Activated CD4-positive, alpha-beta T cell treated with anti-CD3 and anti-CD28 coated beads for 48 hours (primary cell): ENCODE measurements around the gene ABHD6.
A peak's percentile ranks its signal among the peaks of the same experiment; 100 is the strongest.
"Not testable (repeated sequence)": the region's sequence is repeated elsewhere in the genome, so short reads cannot be mapped to it uniquely, and the experiment has no call there.

ENCODE experiments used
- DNase-seq: peaks from one replicate; pipeline ENCODE4 v3.0.0-alpha.2; 2020

The ABHD6 gene

DNA sequence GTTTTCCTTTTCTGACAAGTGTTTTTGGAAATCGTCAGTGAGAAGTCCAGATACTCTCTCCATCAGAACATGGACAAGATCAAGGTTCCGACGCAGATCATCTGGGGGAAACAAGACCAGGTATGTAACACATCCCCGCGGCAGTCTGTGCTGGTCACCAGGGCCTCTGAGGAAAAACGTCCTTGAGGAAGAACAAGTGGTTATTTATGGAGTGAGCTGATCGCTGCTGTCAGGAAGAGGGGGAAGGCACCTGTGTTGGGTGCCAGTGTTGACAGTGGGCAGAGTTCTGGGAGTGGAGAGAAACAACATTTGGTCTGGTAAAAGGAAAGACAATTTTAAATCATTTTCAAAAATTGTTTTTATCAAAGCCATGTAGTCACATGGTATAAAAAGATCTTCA is 47.7 kb downstream of the ABHD6 start:
- no peak for DNase-seq

DNA sequence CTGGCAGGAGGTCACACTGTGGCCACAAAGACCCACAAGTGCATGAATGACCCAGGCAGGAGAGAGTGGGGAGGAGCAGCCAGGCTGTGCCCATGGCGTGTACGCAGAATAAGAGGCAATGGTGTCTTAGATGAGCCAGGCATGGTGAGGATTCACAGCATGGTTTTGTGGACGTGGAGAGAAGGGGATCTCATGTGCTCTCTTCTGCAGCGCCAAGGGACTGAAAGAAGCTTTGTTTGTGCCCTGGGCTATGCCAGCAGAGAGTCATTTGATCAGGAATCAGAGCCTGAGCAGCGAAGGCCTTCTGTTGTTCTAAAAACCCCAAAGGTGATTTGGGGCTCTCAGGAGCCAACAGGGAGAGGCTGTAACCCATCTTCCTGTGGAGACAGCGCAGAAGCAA is 49.8 kb downstream of the ABHD6 start:
- no peak for DNase-seq

DNA sequence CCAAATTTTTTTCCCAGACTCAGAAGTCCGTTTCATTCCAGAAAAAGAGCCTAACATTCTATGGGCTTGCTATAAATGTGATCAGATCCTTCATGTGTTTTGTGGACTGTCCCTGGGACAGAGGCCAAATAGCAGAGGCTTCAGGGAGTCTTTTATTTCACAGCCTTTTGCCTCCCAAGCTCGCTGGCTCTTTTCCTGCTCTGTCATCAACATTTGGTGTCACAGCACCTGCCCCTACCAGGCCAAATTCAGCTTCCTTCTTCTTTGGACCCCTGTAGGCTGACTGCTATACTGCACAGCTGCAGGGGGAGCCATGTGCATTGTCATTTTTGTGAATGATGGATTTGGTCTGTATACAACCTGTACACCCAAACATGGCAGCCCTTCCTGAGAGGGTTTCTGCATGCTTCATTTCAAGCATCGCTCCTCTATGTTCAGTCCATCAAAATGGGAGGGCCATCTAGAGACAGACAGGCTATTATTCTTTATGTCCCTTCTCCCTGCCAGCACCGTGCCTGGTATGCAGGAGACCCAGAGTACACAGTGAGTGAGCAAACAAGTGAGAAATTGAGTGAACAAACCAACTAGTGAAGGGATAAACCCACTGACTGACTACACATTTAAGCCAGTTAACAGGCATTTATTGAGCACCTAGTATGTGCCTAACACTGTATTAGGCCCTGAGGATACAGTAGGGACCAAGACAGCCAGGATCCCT is 50.6 kb downstream of the ABHD6 start:
- no peak for DNase-seq

DNA sequence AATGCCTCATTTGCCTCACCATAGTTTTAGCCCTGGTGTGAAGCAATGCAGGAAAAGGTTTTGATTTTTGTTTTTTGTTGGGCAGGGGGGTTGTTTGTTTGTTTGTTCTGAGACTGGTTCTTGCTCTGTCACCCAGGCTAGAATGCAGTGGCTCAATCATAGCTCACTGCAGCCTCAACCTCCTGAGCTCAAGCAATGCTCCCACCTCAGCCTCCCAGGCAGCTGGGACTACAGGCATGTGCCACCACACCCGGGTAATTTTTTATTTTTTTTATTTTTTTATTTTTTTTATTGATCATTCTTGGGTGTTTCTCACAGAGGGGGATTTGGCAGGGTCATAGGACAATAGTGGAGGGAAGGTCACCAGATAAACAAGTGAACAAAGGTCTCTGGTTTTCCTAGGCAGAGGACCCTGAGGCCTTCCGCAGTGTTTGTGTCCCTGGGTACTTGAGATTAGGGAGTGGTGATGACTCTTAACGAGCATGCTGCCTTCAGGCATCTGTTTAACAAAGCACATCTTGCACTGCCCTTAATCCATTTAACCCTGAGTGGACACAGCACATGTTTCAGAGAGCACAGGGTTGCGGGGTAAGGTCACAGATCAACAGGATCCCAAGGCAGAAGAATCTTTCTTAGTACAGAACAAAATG is 51.5 kb downstream of the ABHD6 start:
- DNase-seq = not testable (repeated sequence)

DNA sequence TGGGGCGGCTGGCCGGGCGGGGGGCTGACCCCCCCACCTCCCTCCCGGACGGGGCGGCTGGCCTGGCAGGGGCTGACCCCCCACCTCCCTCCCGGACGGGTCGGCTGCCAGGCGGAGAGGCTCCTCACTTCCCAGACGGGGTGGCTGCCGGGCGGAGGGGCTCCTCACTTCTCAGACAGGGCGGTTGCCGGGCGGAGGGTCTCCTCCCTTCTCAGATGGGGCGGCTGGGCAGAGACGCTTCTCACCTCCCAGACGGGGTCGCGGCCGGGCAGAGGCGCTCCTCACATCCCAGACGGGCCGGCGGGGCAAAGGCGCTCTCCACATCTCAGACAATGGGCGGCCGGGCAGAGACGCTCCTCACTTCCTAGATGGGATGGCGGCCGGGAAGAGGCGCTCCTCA is 52.9 kb downstream of the ABHD6 start:
- not testable (repeated sequence) for DNase-seq

DNA sequence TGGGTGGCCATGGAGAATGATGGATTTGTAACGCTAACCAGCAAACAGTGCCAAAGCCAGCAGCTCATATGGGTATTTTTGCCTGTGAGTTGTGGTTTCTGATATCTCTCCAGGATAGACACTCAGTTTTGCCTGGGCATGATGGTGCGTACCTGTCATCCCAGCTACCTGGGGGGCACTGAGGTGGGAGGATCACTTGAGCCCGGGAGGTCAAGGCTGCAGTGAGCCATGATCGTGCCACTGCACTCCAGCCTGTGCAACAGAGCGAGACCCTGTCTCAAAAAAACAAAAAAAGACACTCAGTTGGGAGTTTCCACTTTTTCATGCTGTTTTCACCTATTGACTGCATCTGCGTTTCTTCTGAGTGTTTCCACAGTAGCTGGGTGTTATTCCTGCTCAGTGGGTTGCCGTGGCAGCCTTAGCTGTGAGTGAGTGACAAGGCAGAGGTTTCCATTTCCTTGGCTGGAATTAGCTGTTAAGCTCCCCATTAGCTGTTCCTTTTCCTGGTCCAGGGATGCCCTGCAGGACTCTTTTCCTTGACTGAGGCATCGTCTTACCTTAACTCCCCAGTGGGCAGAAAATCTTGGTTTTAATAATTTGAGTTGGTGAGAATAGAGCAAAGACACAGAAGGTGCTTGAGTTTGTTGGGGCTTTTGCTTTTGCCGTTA is 54.2 kb downstream of the ABHD6 start:
- no peak for DNase-seq

DNA sequence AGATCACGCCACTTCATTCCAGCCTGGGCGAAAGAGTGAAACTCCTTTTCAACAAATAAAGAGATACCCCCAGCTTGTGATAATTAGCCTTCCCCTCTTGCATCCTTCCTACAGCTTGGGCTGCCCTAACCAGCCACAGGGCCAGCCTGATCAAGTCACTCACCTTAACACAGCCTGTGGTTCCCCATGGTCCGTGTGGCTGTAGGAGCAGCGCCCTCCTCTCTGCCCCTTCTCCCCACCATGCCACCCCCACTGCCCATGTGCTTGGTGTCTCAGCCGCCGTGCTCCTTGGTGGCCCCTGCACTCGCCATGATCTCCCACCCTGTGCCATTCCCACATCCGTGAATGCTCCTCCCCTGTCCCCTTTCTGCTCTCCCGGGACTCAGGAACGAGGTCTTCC is 55.3 kb downstream of the ABHD6 start:
- no peak for DNase-seq

DNA sequence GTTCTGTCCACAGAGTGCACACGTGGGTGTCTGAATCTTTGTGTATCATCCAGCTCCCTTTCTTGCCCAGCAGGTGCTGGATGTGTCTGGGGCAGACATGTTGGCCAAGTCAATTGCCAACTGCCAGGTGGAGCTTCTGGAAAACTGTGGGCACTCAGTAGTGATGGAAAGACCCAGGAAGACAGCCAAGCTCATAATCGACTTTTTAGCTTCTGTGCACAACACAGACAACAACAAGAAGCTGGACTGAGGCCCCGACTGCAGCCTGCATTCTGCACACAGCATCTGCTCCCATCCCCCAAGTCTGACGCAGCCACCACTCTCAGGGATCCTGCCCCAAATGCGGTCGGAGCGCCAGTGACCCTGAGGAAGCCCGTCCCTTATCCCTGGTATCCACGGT is 55.9 kb downstream of the ABHD6 start:
- DNase-seq = no peak

DNA sequence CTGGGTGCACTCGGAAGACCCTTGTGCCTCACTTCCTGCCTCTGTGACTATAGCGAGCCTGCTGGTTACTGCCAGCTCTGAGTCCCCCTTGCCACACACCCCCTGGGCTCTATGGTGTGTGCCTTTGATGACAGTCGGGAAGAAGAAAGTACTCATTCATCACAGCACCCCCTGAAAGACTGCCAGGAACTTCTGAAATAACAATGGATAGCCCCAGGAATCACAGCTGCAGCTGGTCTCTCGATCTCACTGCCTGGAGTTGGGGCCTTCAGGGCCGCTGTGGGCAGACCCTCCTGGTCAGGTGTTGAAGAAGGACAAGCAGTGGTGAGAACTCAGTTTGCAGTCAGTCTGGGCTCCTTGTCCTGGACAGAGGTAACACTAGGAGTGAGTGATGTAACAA is 58.7 kb downstream of the ABHD6 start:
- DNase-seq = no peak

DNA sequence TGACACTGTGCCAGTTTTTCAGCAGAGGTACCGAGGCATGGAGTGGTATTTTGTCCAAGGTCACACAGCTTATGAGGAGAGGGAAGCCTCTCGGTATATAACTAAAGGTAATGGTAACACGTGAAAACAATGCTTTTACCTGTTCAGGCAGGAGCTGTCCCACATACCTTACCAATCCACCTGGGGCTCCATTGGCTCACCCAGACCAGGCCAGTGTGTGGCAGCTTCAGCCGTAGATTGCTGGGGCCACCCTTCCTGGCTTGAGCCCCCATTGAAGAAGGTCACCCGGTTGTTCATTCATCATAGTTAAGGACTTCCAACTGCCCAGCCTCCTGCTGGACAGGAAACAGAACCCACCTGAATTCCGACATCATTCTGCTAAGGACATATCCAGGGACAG is 59.3 kb downstream of the ABHD6 start:
- no peak for DNase-seq

DNA sequence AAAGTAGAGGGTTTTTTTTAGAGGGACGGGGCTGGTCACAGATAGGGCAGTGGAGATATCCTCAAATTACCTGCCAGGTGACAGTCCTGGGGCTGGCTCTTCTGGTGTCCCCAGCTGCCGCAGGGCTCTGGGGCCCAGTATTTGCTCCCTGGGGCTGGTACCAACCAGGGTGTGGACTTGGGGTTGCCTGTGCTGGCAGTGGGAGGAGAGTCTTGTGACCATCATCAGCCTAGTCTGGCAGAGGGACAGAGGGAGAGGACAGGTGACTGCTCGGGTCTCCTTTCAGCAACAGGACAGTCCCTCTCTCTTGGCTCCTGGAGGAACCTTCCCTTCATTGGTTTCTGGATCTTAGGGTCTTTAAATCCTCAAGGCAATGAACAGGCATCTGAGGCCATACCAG is 60.6 kb downstream of the ABHD6 start:
- DNase-seq = no peak

DNA sequence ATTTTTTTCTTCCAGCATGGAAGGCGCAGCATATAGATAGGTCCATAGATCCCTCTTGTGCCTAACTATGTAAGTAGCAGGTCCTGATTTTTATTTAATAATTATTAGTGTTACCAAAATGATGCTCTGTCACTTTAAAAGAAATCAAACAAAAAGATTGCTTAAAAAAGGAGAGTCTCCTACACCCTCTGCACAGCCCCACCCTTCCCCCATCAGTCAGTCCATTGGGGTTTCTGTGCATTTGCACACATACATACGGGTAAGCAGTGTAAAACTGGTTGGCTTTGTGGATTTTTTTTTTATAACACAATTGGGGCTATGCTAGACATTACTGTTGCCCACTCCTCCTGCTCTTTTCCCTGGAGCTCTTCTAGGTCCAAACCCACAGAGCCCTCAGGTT is 61.5 kb downstream of the ABHD6 start:
- no peak for DNase-seq

DNA sequence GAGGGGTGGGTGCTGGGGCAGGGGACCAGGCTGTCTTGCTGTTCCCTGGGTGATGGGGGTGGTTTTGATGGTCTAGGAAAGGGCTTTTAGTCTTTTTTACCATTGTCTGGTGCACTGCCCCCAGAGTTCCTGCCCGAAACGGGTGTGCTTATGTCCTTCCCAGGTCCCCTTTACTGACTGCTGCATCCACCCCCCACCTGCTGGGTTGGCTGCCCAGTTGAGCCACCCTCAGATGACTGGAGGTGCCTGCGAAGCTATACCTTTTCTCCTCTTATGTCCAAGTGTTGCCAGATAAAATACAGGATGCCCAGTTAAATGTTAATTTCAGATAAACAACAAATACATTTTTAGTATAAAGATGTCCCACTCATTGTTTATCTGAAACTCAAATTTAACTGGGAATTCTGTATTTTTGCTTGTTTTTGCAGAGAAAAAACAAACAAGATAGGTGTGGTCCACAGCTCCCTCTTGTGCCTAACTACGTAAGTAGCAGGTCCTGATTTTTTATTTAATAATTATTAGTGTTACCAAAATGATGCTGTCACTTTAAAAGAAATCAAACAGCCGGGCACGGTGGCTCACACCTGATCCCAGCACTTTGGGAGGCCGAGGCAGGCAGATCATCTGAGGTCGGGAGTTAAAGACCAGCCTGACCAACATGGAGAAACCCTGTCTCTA is 62.4 kb downstream of the ABHD6 start:
- no peak for DNase-seq

DNA sequence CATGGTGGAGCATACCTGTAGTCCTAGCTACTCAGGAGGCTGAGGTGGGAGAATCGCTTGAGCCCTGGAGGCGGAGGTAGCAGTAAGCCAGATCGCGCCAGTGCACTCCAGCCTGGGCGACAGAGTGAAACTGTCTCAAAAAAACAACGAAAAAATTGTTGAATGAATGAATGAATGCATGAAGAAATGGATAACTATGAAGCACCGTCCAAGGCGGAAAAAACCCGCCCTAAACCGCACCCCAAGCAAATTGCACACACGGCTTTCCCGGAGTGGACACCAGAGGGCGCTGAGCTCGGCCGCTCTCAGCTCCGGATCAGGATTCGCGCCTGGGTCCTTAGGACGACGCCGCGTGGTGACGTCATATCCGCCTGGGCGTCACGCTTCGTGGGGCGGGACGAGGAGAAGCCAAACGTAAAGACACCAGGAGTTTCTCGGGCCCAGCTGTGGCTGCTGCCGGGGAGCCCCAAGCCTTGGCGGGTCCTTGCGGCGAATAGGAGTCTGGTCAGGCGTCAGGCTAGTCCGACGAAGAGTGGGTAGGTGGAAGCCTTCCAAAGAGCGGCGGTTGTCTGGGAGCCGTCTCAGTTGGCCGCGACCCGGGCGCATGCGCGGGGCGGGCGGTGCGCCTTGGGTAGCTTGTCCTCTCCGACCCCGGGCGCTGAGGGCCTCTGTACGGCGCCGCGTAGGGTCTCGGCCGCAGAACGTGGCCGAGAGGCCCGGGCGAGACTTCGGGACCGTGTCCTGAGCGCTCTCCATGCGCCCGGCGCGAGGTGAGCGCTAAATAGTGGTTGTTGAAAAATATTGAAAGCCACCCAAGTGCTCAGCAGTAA is 68.5 kb downstream of the ABHD6 start, which contains the start of the genes HTD2 and RPP14:
HTD2 (plus strand) TSS at position 639 of the 830 bp plus-strand sequence. CDS start 11,094 bp downstream, outside the sequence.
RPP14 (plus strand) TSS at position 364 of the 830 bp plus-strand sequence. CDS start 4,085 bp downstream, outside the sequence.
- peak; percentile 99 for DNase-seq

DNA sequence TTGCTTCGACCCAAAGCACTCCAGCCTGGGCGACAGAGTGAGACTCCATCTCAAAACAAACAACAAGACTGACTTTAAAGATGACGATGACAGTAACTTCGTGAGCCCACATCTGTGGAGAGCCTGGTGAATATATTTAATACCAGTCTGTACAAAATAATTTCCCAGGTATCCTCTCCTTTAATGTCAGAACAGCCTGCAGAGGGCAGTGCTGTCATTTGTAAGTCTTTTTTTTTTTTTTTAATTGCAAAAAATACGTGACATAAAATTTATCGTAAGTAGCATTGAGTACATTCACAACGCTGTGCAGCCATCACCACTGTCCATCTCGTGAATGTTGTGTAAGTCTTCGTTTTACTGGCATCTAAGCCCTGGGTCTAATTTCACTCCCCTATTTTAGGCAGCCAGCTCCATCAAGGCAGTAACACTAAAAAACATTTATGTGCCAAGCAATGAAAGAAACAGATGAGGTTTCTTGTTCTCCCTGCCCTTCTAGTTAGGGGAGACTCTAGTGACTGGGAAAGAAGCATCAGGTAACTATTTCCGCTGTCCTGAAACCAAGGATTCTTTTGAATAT is 70.1 kb downstream of the ABHD6 start:
- DNase-seq = peak; percentile 52

DNA sequence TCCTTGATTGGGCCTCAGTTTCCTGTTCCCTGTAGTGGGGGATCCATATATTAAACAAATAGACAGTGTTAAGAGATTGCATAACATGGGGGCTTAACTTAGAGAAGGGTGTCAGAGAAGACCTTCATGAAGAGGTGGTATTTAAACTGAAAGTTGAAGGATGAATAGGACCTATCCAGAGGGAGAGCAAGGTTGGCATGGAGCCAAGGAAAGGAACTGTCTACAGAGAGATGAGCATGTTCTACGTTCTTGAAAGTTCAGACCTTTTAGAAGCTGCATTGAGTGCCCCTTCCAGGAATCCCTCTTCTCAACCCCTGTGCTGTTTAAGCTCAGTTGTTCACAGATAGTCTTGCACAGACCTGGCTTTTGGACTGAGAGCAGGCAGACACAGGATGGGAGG is 71.1 kb downstream of the ABHD6 start:
- DNase-seq = no peak

DNA sequence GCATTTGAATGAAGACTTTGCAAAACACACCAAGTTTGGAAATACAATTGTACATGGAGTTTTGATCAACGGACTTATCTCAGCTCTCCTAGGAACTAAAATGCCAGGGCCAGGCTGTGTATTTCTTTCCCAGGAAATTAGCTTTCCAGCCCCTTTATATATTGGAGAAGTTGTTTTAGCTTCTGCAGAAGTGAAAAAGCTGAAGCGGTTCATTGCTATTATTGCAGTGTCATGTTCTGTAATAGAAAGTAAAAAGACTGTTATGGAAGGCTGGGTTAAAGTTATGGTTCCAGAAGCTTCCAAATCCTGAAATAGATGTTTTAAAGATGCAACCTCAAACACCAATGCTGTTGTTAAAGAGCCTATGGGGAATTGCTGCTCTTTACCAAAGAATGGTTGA is 80.2 kb downstream of the ABHD6 start:
- DNase-seq = no peak

DNA sequence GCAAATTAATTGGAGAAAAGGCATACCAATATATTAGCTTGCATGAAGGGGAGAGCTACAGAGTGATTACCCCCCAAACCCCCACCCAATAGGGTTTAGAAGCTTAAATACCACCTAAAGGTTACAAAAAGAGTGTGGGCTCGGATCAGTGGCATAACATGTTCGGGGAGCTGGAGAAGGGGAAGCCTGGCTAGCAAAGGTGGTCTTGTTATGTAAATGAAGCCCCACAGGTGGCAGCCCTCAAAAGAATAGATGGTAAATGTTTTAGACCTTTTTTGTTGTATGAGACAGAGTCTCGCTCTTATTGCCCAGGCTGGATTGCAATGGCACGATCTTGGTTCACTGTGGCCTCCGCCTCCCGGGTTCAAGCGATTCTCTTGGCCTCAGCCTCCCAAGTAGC is 84.2 kb downstream of the ABHD6 start:
- DNase-seq = no peak

DNA sequence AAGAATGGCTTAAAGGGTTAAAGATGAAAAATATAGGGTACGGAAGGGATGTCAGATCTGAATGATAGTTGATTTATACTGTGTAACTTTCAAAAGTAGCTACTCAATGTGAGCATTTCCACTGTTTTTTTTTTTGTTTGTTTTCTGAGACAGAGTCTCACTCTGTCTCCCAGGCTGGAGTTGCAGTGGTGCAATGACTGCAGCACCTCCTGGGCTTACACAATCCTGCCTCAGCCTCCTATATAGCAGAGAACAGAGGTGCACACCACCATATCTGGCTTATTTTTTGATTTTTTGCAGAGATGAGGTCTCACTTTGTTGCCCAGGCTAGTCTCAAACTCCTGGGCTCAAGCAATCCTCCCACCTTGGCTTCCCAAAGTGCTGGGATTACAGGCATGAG is 85.2 kb downstream of the ABHD6 start:
- no peak for DNase-seq

DNA sequence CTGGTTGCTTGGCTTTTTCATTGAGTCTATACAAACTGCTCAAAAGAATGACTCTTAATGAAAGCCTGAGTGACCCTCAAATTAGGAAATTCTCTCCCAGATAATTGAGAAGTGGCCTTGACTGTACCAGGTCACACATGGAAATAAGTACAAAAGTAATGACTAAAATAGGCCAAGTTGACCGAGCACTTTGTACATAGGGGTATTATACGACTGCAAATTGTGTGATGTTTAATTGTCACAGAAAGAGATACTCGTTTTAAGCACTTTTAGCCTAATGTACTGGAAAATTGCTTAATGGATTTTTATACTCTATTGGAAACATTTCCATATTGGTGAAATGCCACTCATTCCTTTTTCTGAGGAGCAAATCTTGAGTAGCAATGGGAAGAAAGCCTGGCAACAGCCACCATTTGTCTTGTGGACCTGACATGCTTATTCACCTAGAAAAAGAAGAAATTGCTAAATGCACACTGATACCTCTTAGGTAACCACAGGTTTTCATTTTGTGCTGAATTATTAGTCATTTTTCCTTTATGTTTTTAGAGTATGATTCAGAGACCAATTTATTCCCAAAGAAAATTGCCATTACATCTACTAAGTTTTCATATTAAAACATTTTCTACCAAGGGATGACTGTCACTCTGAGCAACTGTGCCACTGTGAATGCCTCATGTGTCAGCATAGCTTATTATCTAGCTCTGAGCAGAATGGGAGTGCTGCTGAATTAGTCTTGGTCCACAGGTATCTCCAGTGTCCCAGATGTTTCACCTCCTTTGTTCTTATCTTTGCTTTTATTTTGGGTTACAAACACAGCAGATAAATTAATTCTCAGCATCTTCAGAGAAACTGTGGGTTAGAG is 86.2 kb downstream of the ABHD6 start:
- DNase-seq = peak; percentile 18
